Measurements from ENCODE around the gene SEL1L3. TPM values are rescaled to one million over a fixed set of nuclear protein-coding genes. Genes with fewer than 3 reads are reported as not detected.

The SEL1L3 gene
- total RNA-seq, 1 experiment from 2014 or later = 15.7 TPM

- DNase-seq = no peak
- no peaks in the 10 kb centered on the region for H3K36me3 ChIP-seq (ENCODE audit: control insufficient read depth, insufficient read depth, low read length)
- TF ChIP-seq, protein P1, sequence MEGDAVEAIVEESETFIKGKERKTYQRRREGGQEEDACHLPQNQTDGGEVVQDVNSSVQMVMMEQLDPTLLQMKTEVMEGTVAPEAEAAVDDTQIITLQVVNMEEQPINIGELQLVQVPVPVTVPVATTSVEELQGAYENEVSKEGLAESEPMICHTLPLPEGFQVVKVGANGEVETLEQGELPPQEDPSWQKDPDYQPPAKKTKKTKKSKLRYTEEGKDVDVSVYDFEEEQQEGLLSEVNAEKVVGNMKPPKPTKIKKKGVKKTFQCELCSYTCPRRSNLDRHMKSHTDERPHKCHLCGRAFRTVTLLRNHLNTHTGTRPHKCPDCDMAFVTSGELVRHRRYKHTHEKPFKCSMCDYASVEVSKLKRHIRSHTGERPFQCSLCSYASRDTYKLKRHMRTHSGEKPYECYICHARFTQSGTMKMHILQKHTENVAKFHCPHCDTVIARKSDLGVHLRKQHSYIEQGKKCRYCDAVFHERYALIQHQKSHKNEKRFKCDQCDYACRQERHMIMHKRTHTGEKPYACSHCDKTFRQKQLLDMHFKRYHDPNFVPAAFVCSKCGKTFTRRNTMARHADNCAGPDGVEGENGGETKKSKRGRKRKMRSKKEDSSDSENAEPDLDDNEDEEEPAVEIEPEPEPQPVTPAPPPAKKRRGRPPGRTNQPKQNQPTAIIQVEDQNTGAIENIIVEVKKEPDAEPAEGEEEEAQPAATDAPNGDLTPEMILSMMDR (IDR thresholded peaks at IDR 0.05; ENCODE audit: insufficient read depth in 1 of 2, low read depth in 1 of 2, low read length in 1 of 2, severe bottlenecking in 1 of 2, unreplicated experiment in 1 of 2) = no peak
- Mint-ChIP-seq H3K9me3 (ENCODE audit: unreplicated experiment) (no peaks in the 10 kb centered on the region), H3K36me3 (ENCODE audit: insufficient read depth, unreplicated experiment) (no peaks in the 10 kb centered on the region), H3K27ac (ENCODE audit: unreplicated experiment) (no peak overlapping the region), H3K4me1 (ENCODE audit: low read depth, unreplicated experiment) (no peaks in the 10 kb centered on the region), H3K27me3 (ENCODE audit: insufficient read depth, unreplicated experiment) (no peaks in the 10 kb centered on the region), H3K4me3 (ENCODE audit: unreplicated experiment) (no peak overlapping the region)
- CTCF ChIA-PET = no interaction called here
- no TSS peak for BruUV-seq (replicated peaks)
- POLR2A ChIA-PET = no interaction called here
- H3K4me1 ChIP-seq = no peaks in the 10 kb centered on the region
- intact Hi-C loops (cut with micrococcal nuclease; ENCODE audit: unreplicated experiment) = no loop called here
- no peaks in the 10 kb centered on the region for H3K9me3 ChIP-seq
- H3K4me3 ChIP-seq (ENCODE audit: low read depth, low read length) = no peak overlapping the region
- no peaks in the 10 kb centered on the region for H3K27me3 ChIP-seq (replicated peaks; ENCODE audit: control insufficient read depth, insufficient read depth, low read length)
Measured at GRCh38 chr4:25713812-25714211, 149.0 kb downstream of the SEL1L3 start.

DNA sequence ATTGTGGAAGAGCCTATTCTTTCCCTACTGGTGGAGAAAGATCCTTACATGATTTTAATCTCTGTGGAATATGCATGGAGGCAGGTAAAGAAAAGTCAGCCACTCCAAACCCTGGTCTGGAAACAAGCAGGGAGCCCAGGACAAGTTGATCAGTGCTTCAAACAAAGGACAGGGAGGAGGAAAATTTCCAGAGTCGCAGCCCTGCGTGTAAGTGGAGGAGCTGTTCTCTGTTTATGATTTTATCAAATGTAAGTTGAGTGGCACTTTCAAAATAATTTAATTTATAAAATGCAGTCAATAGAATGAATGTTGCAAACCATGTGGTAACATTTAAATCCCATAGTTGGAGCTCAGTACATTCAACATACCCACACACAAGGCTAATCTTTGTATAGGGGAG is 150.2 kb downstream of the SEL1L3 start:
- CTCF ChIA-PET = no interaction called here
- Mint-ChIP-seq H3K9me3 (ENCODE audit: unreplicated experiment) (no peaks in the 10 kb centered on the region), H3K4me3 (ENCODE audit: unreplicated experiment) (no peak overlapping the region), H3K36me3 (ENCODE audit: insufficient read depth, unreplicated experiment) (no peaks in the 10 kb centered on the region), H3K4me1 (ENCODE audit: low read depth, unreplicated experiment) (no peaks in the 10 kb centered on the region), H3K27ac (ENCODE audit: unreplicated experiment) (no peak overlapping the region), H3K27me3 (ENCODE audit: insufficient read depth, unreplicated experiment) (no peaks in the 10 kb centered on the region)
- Histone ChIP-seq H3K27me3 (replicated peaks; ENCODE audit: control insufficient read depth, insufficient read depth, low read length) (no peaks in the 10 kb centered on the region), H3K36me3 (ENCODE audit: control insufficient read depth, insufficient read depth, low read length) (no peaks in the 10 kb centered on the region), H3K4me3 (ENCODE audit: low read depth, low read length) (no peak overlapping the region), H3K4me1 (no peaks in the 10 kb centered on the region), H3K9me3 (no peaks in the 10 kb centered on the region)
- BruUV-seq (replicated peaks) = no TSS peak
- intact Hi-C loops (cut with micrococcal nuclease; ENCODE audit: unreplicated experiment) = no loop called here
- TF ChIP-seq, protein P1 (IDR thresholded peaks at IDR 0.05; ENCODE audit: insufficient read depth in 1 of 2, low read depth in 1 of 2, low read length in 1 of 2, severe bottlenecking in 1 of 2, unreplicated experiment in 1 of 2) = no peak
- no peak for DNase-seq
- POLR2A ChIA-PET = no interaction called here

DNA sequence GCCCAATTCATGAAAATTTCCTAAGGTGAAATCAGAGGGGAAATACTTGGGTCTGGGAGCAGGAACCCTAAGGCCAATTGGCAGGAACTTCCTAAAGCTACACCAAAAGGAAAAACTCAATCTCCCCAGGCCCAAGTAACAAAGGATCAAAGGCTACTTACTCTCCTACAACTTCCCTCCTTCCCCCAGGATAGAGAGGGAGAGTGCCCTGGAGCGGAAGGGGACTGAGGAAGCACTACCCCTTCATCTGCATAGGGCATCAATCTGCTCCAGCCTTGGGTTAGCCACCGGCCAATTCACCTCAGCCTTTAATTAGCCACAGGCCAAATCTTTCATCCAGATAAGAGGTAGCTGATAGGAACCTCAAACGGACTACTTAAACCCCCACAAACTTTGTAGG is 152.2 kb downstream of the SEL1L3 start:
- no peaks in the 10 kb centered on the region for H3K4me1 ChIP-seq
- Mint-ChIP-seq H3K27ac (ENCODE audit: unreplicated experiment) (no peak overlapping the region), H3K36me3 (ENCODE audit: insufficient read depth, unreplicated experiment) (no peaks in the 10 kb centered on the region), H3K4me3 (ENCODE audit: unreplicated experiment) (no peak overlapping the region), H3K27me3 (ENCODE audit: insufficient read depth, unreplicated experiment) (no peaks in the 10 kb centered on the region), H3K9me3 (ENCODE audit: unreplicated experiment) (no peaks in the 10 kb centered on the region), H3K4me1 (ENCODE audit: low read depth, unreplicated experiment) (no peaks in the 10 kb centered on the region)
- POLR2A ChIA-PET = no interaction called here
- TF ChIP-seq, protein P1 (IDR thresholded peaks at IDR 0.05; ENCODE audit: insufficient read depth in 1 of 2, low read depth in 1 of 2, low read length in 1 of 2, severe bottlenecking in 1 of 2, unreplicated experiment in 1 of 2) = no peak
- H3K36me3 ChIP-seq (ENCODE audit: control insufficient read depth, insufficient read depth, low read length) = no peaks in the 10 kb centered on the region
- CTCF ChIA-PET = no interaction called here
- H3K4me3 ChIP-seq (ENCODE audit: low read depth, low read length) = no peak overlapping the region
- H3K9me3 ChIP-seq = no peaks in the 10 kb centered on the region
- BruUV-seq (replicated peaks) = no TSS peak
- no peak for DNase-seq
- intact Hi-C loops (cut with micrococcal nuclease; ENCODE audit: unreplicated experiment) = no loop called here
- H3K27me3 ChIP-seq (replicated peaks; ENCODE audit: control insufficient read depth, insufficient read depth, low read length) = no peaks in the 10 kb centered on the region
